ENCODE results near the gene UBE2J1.

The UBE2J1 gene

GRCh38 chr6:89368107-89368506 is 15.6 kb upstream of the UBE2J1 start:
- peak; percentile 59 to 73 (median 63) for DNase-seq
- no peaks in the 10 kb centered on the region for H3K27me3 ChIP-seq (replicated peaks in 2 of 5; ENCODE audit: control insufficient read depth in 4 of 5, insufficient read depth in 5 of 5, low read length in 4 of 5)
- ChIA-PET POLR2A (no interaction called here), CTCF (interaction anchor here (0.7 to 7.2 kb wide), 18 partner anchors 8 to 386 kb away, joined by 3 to 102 read pairs (median 4); partner anchors contain the start of genes RRAGD and UBE2J1)
- H3K9me3 ChIP-seq (ENCODE audit: control extremely low read depth in 1 of 5, control insufficient read depth in 4 of 5, insufficient read depth in 2 of 5, low read depth in 1 of 5, low read length in 4 of 5) = no peaks in the 10 kb centered on the region
- WGBS (ENCODE audit: insufficient coverage) = 46% methylated on average over 2 of the region's 6 CpGs
- H3K27ac ChIP-seq (ENCODE audit: insufficient read depth in 1 of 2, low read depth in 1 of 2, low read length in 2 of 2, poor library complexity in 1 of 2, severe bottlenecking in 2 of 2) = no peak overlapping the region
- H3K4me3 ChIP-seq (ENCODE audit: control insufficient read depth in 1 of 7, extremely low read depth in 1 of 7, insufficient read depth in 4 of 7, low read depth in 2 of 7, low read length in 6 of 7) = no peak overlapping the region
- peaks cover 16 to 51% (median 34%) of the 10 kb centered on the region in 4 experiments for H3K4me1 ChIP-seq (ENCODE audit: control extremely low read depth in 1 of 4, control insufficient read depth in 4 of 4, insufficient read depth in 4 of 4, low read length in 3 of 4)
- H3K36me3 ChIP-seq (ENCODE audit: control insufficient read depth in 4 of 4, insufficient read depth in 4 of 4, low read length in 3 of 4) = peaks cover 0 to 26% (median 0%) of the 10 kb centered on the region in 4 experiments

- CTCF ChIA-PET = interaction anchor here (1.2 to 7.2 kb wide), 7 partner anchors 8 to 248 kb away, joined by 3 to 102 read pairs (median 4); partner anchors contain the start of gene UBE2J1
- H3K27me3 ChIP-seq (replicated peaks in 2 of 5; ENCODE audit: control insufficient read depth in 4 of 5, insufficient read depth in 5 of 5, low read length in 4 of 5) = no peaks in the 10 kb centered on the region
- H3K4me3 ChIP-seq (ENCODE audit: control insufficient read depth in 1 of 7, extremely low read depth in 1 of 7, insufficient read depth in 4 of 7, low read depth in 2 of 7, low read length in 6 of 7) = peak overlapping the region in 2 of 7 experiments; percentile 23 to 42
- H3K4me1 ChIP-seq (ENCODE audit: control extremely low read depth in 1 of 4, control insufficient read depth in 4 of 4, insufficient read depth in 4 of 4, low read length in 3 of 4) = peaks cover 16 to 44% (median 23%) of the 10 kb centered on the region in 4 experiments
- peaks cover 0 to 21% (median 0%) of the 10 kb centered on the region in 4 experiments for H3K36me3 ChIP-seq (ENCODE audit: control insufficient read depth in 4 of 4, insufficient read depth in 4 of 4, low read length in 3 of 4)
- no peaks in the 10 kb centered on the region for H3K9me3 ChIP-seq (ENCODE audit: control extremely low read depth in 1 of 5, control insufficient read depth in 4 of 5, insufficient read depth in 2 of 5, low read depth in 1 of 5, low read length in 4 of 5)
- no peak overlapping the region for H3K27ac ChIP-seq (ENCODE audit: insufficient read depth in 1 of 2, low read depth in 1 of 2, low read length in 2 of 2, poor library complexity in 1 of 2, severe bottlenecking in 2 of 2)
- DNase-seq = peak in 1 of 3 donors; percentile 31
- POLR2A ChIA-PET = no interaction called here
These were observed 12.1 kb upstream of the UBE2J1 start for GRCh38 chr6:89364586-89364985.

GRCh38 chr6:89361171-89361570 is 8.6 kb upstream of the UBE2J1 start:
- Histone ChIP-seq H3K27me3 (replicated peaks in 2 of 5; ENCODE audit: control insufficient read depth in 4 of 5, insufficient read depth in 5 of 5, low read length in 4 of 5) (no peaks in the 10 kb centered on the region), H3K27ac (ENCODE audit: insufficient read depth in 1 of 2, low read depth in 1 of 2, low read length in 2 of 2, poor library complexity in 1 of 2, severe bottlenecking in 2 of 2) (no peak overlapping the region), H3K4me1 (ENCODE audit: control extremely low read depth in 1 of 4, control insufficient read depth in 4 of 4, insufficient read depth in 4 of 4, low read length in 3 of 4) (peaks cover 27 to 62% (median 41%) of the 10 kb centered on the region in 4 experiments), H3K9me3 (ENCODE audit: control extremely low read depth in 1 of 5, control insufficient read depth in 4 of 5, insufficient read depth in 2 of 5, low read depth in 1 of 5, low read length in 4 of 5) (no peaks in the 10 kb centered on the region), H3K36me3 (ENCODE audit: control insufficient read depth in 4 of 4, insufficient read depth in 4 of 4, low read length in 3 of 4) (peaks cover 0 to 5% (median 0%) of the 10 kb centered on the region in 4 experiments), H3K4me3 (ENCODE audit: control insufficient read depth in 1 of 7, extremely low read depth in 1 of 7, insufficient read depth in 4 of 7, low read depth in 2 of 7, low read length in 6 of 7) (no peak overlapping the region)
- ChIA-PET CTCF (interaction anchor here (1.4 to 4.2 kb wide), 2 partner anchors 12 to 169 kb away, joined by 4 to 31 read pairs; no protein-coding TSS in a partner anchor), POLR2A (no interaction called here)
- no peak for DNase-seq
- WGBS (ENCODE audit: insufficient coverage) = no CpG with 5 or more reads among the region's 2 CpGs

- peak in 2 of 3 donors; percentile 44 to 45 for DNase-seq
- Histone ChIP-seq H3K27me3 (replicated peaks in 2 of 5; ENCODE audit: control insufficient read depth in 4 of 5, insufficient read depth in 5 of 5, low read length in 4 of 5) (no peaks in the 10 kb centered on the region), H3K36me3 (ENCODE audit: control insufficient read depth in 4 of 4, insufficient read depth in 4 of 4, low read length in 3 of 4) (no peaks in the 10 kb centered on the region), H3K4me1 (ENCODE audit: control extremely low read depth in 1 of 4, control insufficient read depth in 4 of 4, insufficient read depth in 4 of 4, low read length in 3 of 4) (peaks cover 23 to 60% (median 42%) of the 10 kb centered on the region in 4 experiments), H3K27ac (ENCODE audit: insufficient read depth in 1 of 2, low read depth in 1 of 2, low read length in 2 of 2, poor library complexity in 1 of 2, severe bottlenecking in 2 of 2) (no peak overlapping the region), H3K4me3 (ENCODE audit: control insufficient read depth in 1 of 7, extremely low read depth in 1 of 7, insufficient read depth in 4 of 7, low read depth in 2 of 7, low read length in 6 of 7) (peak overlapping the region in 1 of 7 experiments; percentile 2), H3K9me3 (ENCODE audit: control extremely low read depth in 1 of 5, control insufficient read depth in 4 of 5, insufficient read depth in 2 of 5, low read depth in 1 of 5, low read length in 4 of 5) (no peaks in the 10 kb centered on the region)
- ChIA-PET POLR2A (no interaction called here), CTCF (interaction anchor here (0.7 to 4.2 kb wide), 6 partner anchors 8 to 169 kb away, joined by 3 to 31 read pairs (median 4); no protein-coding TSS in a partner anchor)
- no CpG with 5 or more reads among the region's 2 CpGs for WGBS (ENCODE audit: insufficient coverage)
These were observed 8.0 kb upstream of the UBE2J1 start for GRCh38 chr6:89360415-89360999.

- Histone ChIP-seq H3K27me3 (replicated peaks in 2 of 5; ENCODE audit: control insufficient read depth in 4 of 5, insufficient read depth in 5 of 5, low read length in 4 of 5) (no peaks in the 10 kb centered on the region), H3K4me3 (ENCODE audit: control insufficient read depth in 1 of 7, extremely low read depth in 1 of 7, insufficient read depth in 4 of 7, low read depth in 2 of 7, low read length in 6 of 7) (no peak overlapping the region), H3K9me3 (ENCODE audit: control extremely low read depth in 1 of 5, control insufficient read depth in 4 of 5, insufficient read depth in 2 of 5, low read depth in 1 of 5, low read length in 4 of 5) (no peaks in the 10 kb centered on the region), H3K36me3 (ENCODE audit: control insufficient read depth in 4 of 4, insufficient read depth in 4 of 4, low read length in 3 of 4) (no peaks in the 10 kb centered on the region), H3K4me1 (ENCODE audit: control extremely low read depth in 1 of 4, control insufficient read depth in 4 of 4, insufficient read depth in 4 of 4, low read length in 3 of 4) (peaks cover 15 to 55% (median 34%) of the 10 kb centered on the region in 4 experiments), H3K27ac (ENCODE audit: insufficient read depth in 1 of 2, low read depth in 1 of 2, low read length in 2 of 2, poor library complexity in 1 of 2, severe bottlenecking in 2 of 2) (no peak overlapping the region)
- DNase-seq = peak in 1 of 3 donors; percentile 42
- 70% methylated on average over 1 of the region's 1 CpG for WGBS (ENCODE audit: insufficient coverage)
- CTCF ChIA-PET = interaction anchor here (0.8 to 4.2 kb wide), 9 partner anchors 8 to 168 kb away, joined by 3 to 31 read pairs (median 3); partner anchors contain the start of gene ANKRD6
- POLR2A ChIA-PET = no interaction called here
These were observed 7.0 kb upstream of the UBE2J1 start for GRCh38 chr6:89359561-89359960.

- no peaks in the 10 kb centered on the region for H3K36me3 ChIP-seq (ENCODE audit: control insufficient read depth in 4 of 4, insufficient read depth in 4 of 4, low read length in 3 of 4)
- no peaks in the 10 kb centered on the region for H3K9me3 ChIP-seq (ENCODE audit: control extremely low read depth in 1 of 5, control insufficient read depth in 4 of 5, insufficient read depth in 2 of 5, low read depth in 1 of 5, low read length in 4 of 5)
- 0% methylated on average over 2 of the region's 3 CpGs for WGBS (ENCODE audit: insufficient coverage)
- H3K27me3 ChIP-seq (replicated peaks in 2 of 5; ENCODE audit: control insufficient read depth in 4 of 5, insufficient read depth in 5 of 5, low read length in 4 of 5) = no peaks in the 10 kb centered on the region
- peak overlapping the region; percentile 56 to 86 for H3K27ac ChIP-seq (ENCODE audit: insufficient read depth in 1 of 2, low read depth in 1 of 2, low read length in 2 of 2, poor library complexity in 1 of 2, severe bottlenecking in 2 of 2)
- ChIA-PET POLR2A (no interaction called here), CTCF (interaction anchor here (1.0 to 8.7 kb wide), 4 partner anchors 9 to 15 kb away, joined by 3 to 102 read pairs (median 31); no protein-coding TSS in a partner anchor)
- H3K4me1 ChIP-seq (ENCODE audit: control extremely low read depth in 1 of 4, control insufficient read depth in 4 of 4, insufficient read depth in 4 of 4, low read length in 3 of 4) = peaks cover 26 to 60% (median 39%) of the 10 kb centered on the region in 4 experiments
- peak overlapping the region in 6 of 7 experiments; percentile 46 to 79 (median 68) for H3K4me3 ChIP-seq (ENCODE audit: control insufficient read depth in 1 of 7, extremely low read depth in 1 of 7, insufficient read depth in 4 of 7, low read depth in 2 of 7, low read length in 6 of 7)
- peak; percentile 34 to 73 (median 66) for DNase-seq
These were observed 4.9 kb upstream of the UBE2J1 start for GRCh38 chr6:89357390-89357789.

- Histone ChIP-seq H3K4me3 (ENCODE audit: control insufficient read depth in 1 of 7, extremely low read depth in 1 of 7, insufficient read depth in 4 of 7, low read depth in 2 of 7, low read length in 6 of 7) (peak overlapping the region in 4 of 7 experiments; percentile 46 to 79 (median 64)), H3K27ac (ENCODE audit: insufficient read depth in 1 of 2, low read depth in 1 of 2, low read length in 2 of 2, poor library complexity in 1 of 2, severe bottlenecking in 2 of 2) (peak overlapping the region; percentile 56 to 86), H3K36me3 (ENCODE audit: control insufficient read depth in 4 of 4, insufficient read depth in 4 of 4, low read length in 3 of 4) (no peaks in the 10 kb centered on the region), H3K9me3 (ENCODE audit: control extremely low read depth in 1 of 5, control insufficient read depth in 4 of 5, insufficient read depth in 2 of 5, low read depth in 1 of 5, low read length in 4 of 5) (no peaks in the 10 kb centered on the region), H3K27me3 (replicated peaks in 2 of 5; ENCODE audit: control insufficient read depth in 4 of 5, insufficient read depth in 5 of 5, low read length in 4 of 5) (no peaks in the 10 kb centered on the region), H3K4me1 (ENCODE audit: control extremely low read depth in 1 of 4, control insufficient read depth in 4 of 4, insufficient read depth in 4 of 4, low read length in 3 of 4) (peaks cover 27 to 62% (median 42%) of the 10 kb centered on the region in 4 experiments)
- peak in 1 of 3 donors; percentile 42 for DNase-seq
- ChIA-PET CTCF (interaction anchor here (0.6 to 8.7 kb wide), 7 partner anchors 10 to 1534 kb away, joined by 3 to 102 read pairs (median 3); no protein-coding TSS in a partner anchor), POLR2A (no interaction called here)
- no CpG with 5 or more reads among the region's 1 CpG for WGBS (ENCODE audit: insufficient coverage)
These were observed 4.2 kb upstream of the UBE2J1 start for GRCh38 chr6:89356642-89357170.

Measured in common myeloid progenitor, CD34-positive (primary cell).